ENCODE results near the gene RNASEH1.
A peak's percentile ranks its signal among the peaks of the same experiment; 100 is the strongest.
"Not testable (repeated sequence)": the region's sequence is repeated elsewhere in the genome, so short reads cannot be mapped to it uniquely, and the experiment has no call there.

RNASEH1 gene

GRCh38 chr2:3518496-3519254 lies 39.5 kb downstream of the RNASEH1 start:
- DNase-seq: peak; percentile 97

- DNase-seq: no peak
These were observed 40.1 kb downstream of the RNASEH1 start for GRCh38 chr2:3517948-3518495.

GRCh38 chr2:3516831-3517230 lies 41.3 kb downstream of the RNASEH1 start:
- DNase-seq: no peak

- DNase-seq: not testable (repeated sequence)
These were observed 42.7 kb downstream of the RNASEH1 start for GRCh38 chr2:3515438-3515837.

- DNase-seq: no peak
These were observed 44.9 kb downstream of the RNASEH1 start for GRCh38 chr2:3513026-3513810.

- DNase-seq: no peak
These were observed 46.0 kb downstream of the RNASEH1 start for GRCh38 chr2:3512086-3512485.

GRCh38 chr2:3505771-3506170 lies 52.4 kb downstream of the RNASEH1 start:
- no peak for DNase-seq

GRCh38 chr2:3504741-3505140 lies 53.4 kb downstream of the RNASEH1 start:
- no peak for DNase-seq

GRCh38 chr2:3503483-3503882 lies 54.6 kb downstream of the RNASEH1 start:
- no peak for DNase-seq

- DNase-seq: no peak
These were observed 55.1 kb downstream of the RNASEH1 start for GRCh38 chr2:3503046-3503445.

- DNase-seq: no peak
These were observed 57.7 kb downstream of the RNASEH1 start for GRCh38 chr2:3500326-3500899.

GRCh38 chr2:3498783-3499394 lies 59.2 kb downstream of the RNASEH1 start:
- no peak for DNase-seq

- not testable (repeated sequence) for DNase-seq
These were observed 61.4 kb downstream of the RNASEH1 start for GRCh38 chr2:3496708-3497080.
